ENCODE data around the gene VCAN.

DNA sequence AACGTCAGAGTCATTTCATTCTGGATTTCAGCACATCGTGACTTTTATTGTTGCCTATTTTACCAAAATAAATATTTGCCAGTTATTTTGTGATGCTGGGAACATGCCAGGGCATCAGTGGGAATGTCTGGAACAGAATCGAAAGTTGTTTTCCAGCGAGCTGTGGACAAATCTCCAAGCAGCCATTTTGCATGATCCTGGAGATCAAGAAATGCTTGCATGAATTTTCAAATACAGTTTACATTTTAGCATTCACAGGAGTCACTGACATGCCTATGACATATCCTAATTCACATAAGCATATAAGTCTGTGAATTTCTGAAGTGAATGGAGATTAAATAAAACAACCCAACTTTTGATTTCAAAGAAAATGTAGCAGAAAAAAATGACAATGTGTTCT, 119.4 kb downstream of the VCAN start:
- no peak for TF ChIP-seq CTCF (IDR thresholded peaks at IDR 0.05; ENCODE audit: low read length)
- TF ChIP-seq EZH2 (optimal IDR thresholded peaks at IDR 0.05; ENCODE audit: low read depth, low read length) = no peak

Measured in MM.1S (cell line).